GM18498 (cell line): Measurements from ENCODE around the gene TTLL8.
"Not testable (repeated sequence)": the region's sequence is repeated elsewhere in the genome, so short reads cannot be mapped to it uniquely, and the experiment has no call there.

Source experiments
- ATAC-seq: cut with Tn5 transposase; IDR thresholded peaks from one replicate; pipeline ENCODE4 v1.9.1; 2021; ENCODE audit warnings: mild to moderate bottlenecking, moderate library complexity; ENCODE audit not compliant: unreplicated experiment

Gene TTLL8

DNA sequence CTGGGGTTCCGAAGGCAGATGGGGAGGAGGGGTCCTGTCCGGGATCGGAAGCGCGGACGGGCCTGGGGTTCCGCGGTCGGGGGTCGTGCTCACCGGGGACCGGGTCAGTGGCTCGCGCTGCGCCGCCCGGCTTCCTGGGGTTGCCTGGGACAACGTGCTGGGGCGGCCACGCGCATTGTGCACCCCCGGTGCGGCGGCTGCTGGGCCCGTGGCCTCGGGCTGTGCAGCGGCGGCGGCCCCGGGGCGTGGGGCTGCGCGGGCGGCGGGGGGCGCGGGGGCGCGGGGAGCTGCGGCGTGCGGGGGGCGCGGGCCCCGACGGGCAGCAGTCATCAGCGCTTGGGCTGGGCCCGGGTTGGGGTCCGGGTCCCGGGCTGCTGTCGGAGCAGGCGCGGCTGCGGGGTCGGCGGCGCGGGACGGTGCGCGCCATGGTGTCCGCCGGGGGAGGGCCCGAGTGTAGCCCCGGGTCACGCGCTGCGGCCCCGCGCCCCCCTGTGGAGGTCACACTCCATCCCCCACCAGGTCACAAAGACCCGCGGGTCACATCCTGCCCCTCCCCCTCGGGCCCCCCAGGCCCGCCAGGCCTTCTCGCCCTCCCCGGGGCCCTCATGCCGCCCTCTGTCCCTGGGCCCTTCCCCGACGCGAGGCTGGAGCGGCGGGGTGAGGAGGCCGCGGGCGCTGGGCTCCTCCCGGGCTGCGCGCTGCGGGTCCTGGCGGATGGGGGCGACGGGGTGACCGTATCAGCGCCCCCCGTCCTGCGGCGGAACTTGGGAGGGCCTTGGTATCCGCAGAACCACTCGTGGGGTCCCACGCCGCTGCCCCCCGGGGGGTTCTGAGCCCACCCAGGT, at the start of gene TTLL8:
Gene TTLL8 (minus strand): TSS at position 238 of the 845 bp plus-strand sequence.
- no peak for ATAC-seq

DNA sequence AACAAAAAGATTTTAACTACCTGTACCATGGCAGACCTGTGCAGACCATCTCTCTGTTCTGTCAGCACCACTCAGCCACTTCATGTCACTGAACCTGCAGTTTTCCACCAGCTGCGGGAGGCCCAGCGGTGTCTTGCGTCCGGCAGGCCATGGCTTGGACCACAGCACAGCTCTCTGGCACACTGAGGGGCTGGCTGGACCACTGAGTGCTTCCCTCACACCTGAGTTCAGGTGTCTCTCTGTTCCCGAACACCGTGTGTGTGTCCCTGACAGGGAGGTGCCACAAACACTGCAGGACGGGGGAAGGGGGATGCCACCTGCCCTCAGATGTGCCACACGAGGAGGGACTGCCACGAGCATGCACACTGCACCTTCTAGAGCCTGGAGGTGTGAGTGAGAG, 49.4 kb upstream of the TTLL8 start:
- no peak for ATAC-seq

DNA sequence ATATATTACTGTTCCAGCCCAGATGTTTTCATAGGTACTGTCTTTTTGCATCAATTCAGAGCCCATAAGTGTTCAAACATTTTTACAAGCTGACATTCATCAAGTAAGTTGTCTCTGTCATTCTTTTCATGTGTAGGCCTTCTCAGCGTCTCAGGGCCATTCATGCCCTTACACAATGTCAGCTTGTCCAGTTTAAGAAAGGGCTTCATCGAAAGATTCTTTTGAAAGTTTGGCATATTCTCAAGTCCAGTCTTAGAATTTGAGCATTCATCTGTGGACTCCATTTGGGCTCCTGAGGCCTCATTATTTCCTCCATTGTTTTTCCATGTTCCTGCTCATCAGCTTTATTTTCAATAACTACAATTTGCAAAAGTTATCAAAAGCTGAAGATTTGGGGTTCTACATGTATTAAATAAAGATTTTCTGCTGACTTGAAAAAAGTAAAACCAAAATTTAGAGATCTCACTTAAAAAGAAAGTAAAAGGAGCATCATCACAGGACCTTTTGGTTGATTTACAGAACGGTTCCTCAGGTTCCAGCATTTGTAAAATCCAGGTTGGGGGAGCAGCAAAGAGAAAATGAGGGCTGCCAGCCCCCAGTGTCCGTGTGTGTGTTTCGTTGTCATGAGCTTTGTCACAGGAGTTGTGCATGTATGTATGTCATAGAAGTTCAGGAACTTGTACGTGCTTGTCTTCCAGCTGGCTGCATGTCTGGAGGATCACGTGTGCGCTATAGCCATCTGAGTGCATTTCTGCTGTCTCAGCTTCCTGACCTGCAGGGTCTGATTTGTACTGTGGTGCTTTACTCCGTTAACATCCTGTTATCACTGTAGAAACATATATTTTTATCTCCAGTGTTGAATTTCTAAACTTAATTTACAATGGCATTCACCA, 47.4 kb upstream of the TTLL8 start:
- ATAC-seq: peak; percentile 59

DNA sequence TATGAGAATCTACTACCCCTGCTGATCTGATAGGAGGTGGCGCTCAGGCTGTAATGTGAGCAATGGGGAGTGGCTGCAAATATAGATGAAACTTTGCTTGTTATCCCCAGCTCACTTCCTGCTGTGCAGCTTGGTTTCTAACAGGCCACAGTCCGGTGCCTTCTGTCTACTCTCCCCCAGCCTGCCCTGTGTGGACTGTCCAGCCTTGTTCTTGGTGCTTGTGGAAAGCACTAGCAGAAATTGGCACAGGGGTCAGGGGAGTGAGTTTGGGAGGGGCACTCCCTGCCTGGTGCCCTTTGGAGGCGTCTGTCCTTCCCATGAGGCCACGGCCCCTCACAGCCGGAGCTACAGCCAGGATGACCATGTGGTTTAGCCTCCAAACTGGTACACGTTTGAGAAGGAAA, 46.0 kb upstream of the TTLL8 start:
- ATAC-seq: no peak

DNA sequence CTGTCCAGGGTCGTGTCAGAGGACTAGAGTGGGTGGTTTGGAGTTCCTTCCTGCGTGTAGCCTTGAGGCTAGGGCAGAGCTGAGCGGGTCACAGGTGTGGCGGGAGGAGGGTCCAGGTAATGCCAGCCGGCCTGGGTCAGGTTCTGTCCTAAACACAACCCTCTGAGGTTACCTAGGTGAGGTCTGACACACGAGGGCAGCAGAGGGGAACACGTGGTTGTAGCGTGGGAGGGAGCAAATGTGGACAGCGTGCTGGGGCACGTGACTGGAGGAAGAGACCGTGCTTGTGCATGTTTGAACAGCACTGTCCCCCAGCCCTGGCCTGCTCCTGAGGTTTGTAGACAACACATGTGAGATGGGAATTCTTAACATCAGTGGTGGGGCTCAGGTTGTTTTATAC, 44.8 kb upstream of the TTLL8 start:
- no peak for ATAC-seq

DNA sequence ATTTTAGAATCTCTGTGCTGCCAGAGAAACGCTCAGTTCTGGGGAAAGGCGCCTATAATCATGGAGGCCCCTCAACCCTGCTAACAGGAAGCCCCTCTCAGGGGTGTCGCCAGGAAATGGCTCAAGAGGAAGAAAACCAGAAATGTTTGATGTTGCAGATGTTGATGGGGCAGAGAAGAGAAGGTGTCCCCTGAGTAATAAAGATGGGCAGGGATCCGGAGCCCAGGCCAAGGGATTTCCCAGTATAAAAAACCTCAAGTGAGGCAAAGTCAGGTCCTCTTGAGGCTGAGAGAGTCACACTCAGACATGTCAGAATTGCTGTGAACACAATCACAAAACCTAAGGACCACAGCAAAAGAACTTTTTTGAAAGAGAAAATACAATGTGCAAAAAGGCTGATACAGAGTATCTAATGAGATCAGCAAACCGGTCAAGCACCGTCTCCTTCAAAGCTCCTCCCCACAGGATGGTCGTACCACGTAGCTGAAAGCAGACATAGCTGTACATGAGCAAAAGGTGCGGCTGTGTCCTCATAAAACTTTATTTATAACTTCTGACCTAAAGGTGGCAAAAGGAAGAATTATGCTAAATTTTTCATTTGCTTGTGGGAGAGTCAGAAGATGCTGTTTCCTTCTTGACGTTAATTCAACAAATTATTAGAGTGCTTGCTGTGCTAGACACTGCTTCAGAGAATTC, 43.9 kb upstream of the TTLL8 start:
- no peak for ATAC-seq

DNA sequence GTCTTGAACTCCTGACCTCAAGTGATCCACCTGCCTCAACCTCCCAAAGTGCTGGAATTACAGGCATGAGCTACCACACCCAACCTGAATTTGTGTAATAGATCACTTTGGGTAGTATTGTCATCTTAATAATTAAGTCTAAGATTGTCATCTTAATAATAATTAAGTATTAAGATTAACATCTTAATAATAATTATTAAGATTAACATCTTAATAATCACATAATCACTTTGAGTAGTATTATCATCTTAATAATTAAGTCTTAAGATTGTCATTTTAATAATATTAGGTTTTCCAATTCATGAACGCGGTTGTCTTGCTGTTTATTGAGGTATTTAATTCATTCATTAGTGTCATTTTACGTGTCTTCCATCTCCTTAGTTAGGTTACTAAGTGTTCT, 40.0 kb upstream of the TTLL8 start:
- ATAC-seq: no peak

DNA sequence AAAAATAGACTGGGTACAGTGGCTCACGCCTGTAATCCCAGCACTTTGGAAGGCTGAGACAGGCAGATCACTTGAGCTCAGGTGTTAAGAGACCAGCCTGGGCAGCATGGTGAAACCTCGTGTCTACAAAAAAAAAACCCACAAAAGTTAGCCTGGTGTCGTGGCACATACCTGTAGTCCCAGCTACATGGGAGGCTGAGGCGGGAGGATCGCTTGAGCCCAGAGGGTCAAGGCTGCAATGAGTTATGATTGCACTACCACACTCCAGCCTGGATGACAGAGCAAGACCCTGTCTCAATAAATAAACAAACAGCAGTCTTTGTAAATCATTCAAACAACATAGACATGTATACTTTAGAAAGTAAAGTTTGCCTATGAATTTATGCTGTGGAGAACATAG, 34.2 kb upstream of the TTLL8 start:
- ATAC-seq: no peak

DNA sequence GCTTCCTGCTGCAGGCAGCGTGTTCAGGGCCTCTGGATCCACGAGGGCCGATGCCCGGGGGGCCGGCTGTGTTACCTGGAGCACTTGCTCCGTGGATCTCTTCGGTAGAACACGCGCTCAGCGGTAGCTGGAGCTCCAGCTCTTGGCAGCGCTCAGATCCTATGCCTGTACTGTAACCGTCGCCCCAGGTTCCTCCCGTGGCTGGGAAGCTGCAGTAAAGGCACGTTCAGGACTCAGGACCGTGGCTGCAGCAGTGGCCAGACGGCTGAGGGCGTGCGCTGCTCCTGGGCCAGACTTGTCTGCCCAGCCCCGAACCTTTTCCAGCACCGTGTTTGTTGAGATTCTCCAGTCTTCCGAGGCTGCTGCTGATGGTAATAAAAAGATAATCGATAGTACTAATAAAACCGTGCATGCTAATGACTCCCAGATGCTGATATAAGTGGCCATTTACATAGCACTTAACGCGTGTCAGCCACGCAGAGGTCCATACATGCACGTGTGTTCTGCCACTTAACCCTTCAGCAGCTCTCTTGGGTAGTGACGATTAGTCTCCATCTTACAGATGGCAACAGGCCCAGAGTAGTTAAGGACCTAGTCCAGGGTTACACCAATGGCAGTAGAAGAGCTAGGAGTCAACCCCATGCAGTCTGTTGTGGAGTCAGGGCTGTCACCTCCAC, 33.1 kb upstream of the TTLL8 start:
- no peak for ATAC-seq

DNA sequence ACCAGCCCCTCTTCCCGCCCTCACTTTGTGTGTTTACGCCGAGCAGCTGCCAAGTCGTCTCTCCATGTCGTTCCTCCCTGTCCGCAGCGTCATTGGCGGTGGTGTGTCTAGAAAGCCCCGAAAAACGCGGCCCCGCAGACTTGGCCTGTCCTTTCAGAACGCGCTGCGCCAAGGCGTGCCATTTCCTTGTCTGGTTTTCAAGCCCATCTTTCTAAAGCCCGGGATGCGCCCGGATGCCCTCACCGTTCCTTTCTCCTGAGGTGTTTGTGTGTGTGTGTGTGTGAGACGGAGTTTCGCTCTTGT, 32.3 kb upstream of the TTLL8 start:
- ATAC-seq: no peak

DNA sequence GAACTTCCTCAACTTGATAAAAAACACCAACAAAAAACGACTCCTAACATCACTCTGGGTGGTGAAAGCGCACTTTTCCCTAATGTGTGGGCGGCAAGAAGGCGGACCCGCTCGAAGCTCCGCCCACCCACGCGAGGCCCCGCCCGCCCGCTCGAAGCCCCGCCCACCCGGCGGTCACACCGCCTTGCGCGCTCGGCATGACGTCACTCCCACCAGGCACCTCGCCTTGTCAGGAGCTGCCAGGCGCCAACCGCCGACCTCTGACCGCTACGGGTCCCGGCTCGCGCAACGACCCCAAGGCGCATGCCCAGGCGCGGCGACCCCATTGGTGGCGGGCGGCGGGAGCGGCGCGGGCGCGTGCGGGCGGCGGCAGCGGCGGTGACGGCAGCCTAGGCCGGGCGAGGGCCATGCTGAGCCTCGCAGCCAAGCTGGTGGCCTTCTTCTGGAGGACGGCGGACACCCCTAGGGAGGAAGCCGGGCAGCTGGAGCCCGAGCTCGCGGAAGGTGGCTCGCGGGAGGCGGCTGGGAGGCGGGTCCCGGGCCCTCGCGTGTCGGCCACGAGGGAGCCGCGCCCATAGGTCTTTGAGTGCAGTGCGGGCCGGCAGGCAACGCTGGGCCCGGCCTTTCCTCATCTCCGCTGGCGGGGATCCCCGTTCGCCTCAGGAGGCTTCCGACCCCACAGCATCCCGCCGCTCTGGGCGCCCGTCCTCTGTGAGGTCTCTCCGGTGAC, 31.7 kb upstream of the TTLL8 start, which contains the start of gene MOV10L1:
Gene MOV10L1 (plus strand): TSS at position 325 of the 730 bp plus-strand sequence. CDS start 83 bp downstream, at position 408.
- ATAC-seq: no peak

DNA sequence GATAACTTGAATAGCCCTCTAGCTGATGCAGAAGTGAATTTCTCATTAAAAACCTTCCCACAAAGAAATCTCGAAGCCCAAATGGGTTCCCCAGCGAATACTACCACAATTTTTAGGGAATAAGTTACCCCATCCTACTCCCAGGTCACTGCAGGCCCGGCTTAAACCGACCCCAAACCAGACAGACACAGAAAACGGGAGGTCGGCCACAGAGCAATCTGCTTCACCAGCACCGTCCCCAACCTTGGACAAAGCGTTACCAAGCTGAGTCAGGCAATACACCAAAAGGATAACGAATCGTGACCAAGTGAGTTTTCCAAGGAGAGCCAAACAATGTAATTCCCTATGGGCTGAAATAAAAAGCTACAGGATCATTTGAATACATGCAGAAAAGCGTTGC, 31.1 kb upstream of the TTLL8 start:
- ATAC-seq: no peak

DNA sequence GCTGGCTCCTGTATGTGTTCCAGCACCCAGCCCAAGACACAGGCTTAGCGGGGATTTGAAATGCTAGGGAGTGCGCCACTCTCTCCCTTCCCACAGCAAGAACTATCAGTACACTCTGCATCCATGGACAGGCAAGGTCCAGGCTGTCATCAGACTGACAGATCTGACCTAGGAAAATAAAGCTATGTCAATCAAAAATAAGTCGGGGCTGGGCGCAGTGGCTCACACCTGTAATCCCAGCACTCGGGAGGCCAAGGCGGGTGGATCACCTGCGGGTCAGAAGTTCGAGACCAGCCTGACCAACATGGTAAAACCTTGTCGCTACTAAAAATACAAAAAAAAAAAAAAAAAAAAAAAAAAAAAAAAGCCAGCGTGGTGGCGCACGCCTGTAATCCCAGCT, 30.0 kb upstream of the TTLL8 start:
- ATAC-seq: no peak

DNA sequence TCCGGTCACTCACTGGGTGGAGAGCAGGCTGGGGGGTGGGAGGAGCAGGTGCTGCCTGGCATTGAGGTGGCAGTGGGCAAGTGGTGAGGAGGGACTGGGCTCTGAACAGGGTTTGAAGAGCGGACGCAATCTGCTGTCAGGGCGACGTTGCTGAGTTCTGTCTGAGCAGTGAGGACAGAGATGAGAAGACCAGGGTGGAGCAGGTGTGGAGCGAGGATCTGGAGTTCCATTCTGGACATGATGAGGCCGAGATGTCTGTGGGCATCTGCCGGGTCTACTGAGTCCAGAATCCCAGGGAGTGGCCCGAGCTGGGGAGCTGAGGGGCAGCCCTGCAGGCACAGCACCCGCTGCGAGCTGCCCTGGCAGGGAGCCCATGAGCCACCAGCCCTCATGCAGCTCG, 29.5 kb upstream of the TTLL8 start:
- ATAC-seq: no peak

DNA sequence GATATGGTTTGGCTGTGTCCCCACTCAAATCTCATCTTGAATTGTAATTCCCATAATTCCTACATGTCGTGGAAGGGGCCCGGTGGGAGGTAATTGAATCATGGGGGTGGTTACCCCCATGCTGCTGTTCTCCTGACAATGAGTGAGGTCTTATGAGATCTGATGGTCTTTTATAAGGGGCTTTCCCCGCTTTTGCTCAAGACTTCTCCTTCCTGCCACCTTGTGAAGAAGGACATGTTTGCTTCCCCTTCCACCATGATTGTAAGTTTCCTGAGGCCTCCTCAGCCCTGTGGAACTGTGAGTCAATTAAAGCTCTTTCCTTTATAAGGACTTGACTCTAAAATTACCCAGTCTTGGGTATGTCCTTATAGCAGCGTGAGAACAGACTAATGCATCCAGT, 28.9 kb upstream of the TTLL8 start:
- not testable (repeated sequence) for ATAC-seq

DNA sequence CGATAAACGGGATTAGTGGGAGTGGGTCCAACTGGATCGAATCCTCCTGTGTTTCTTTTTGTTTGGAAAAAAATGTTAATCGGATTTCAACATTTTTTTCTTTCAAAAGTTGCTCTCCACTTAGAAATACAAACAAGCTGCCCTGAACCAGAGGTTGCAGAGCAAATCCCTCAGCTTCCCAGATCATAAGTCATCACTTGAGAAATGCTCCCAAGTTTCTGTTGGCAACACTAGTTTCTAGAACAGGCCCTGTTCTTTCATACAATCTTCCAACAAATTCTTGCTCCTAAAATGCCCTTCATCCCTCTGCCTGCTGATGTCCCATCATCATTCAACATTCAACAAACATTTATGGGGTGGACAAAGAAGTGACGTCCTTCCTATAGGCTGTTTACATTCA, 28.4 kb upstream of the TTLL8 start:
- no peak for ATAC-seq

DNA sequence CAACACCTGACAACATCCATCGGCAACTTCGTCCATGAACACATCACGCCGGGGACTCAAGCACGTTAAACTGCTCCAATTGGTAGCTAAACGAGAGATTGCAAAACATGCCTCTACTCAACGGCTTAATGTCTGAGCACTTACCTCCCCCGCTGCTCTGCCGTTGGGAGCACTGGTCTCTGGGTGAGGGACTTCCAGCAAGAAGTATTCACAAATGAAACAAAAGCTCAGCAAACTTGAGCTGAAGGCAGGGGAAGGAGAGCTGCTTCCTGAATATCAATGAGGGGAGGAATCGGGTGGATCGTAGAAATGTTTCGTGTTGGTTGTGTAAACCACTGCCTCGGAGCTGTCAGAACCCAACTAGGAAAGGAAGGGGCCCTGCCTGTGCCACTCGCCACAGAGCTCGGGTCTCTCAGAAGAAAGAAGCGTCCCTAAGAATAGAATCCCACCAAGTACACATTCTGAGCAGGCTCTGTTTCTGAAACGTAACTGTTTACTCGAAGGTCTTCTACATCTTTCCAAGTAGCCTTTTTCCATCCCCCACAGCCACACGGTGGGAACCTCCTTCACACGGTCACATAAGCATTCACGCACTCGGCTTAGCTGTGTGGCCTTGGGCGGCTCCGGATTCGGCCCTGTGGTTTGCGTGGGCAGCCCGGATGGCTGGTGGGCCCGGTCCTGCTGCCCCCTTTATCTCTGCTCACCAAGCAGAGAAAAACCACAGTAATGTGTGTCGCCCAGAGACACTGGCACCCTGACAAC, 27.3 kb upstream of the TTLL8 start, which contains the start of gene MLC1:
Gene MLC1 (minus strand): TSS at position 216 of the 762 bp plus-strand sequence. CDS start 524 bp downstream, outside the sequence.
- ATAC-seq: no peak

DNA sequence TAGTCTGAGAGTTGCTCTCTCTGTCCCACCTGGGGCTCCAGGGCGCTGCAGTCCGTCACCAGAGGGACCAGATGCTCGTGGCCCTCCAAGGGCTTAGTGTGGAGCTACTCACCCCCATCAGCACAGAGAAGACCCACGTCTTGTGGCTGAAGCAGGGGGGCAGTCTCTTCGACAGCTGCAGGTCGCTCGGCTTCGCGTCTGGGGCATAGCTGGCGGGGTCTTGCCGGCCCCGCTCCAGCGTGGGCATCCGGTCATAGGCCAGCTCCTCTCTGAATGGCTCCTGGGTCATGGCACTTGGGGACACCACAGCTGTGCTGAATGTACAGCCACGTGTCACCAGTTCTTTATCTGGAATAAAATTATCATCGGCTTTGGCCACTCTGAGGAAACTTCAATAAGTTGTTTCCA, 26.5 kb upstream of the TTLL8 start:
- no peak for ATAC-seq

DNA sequence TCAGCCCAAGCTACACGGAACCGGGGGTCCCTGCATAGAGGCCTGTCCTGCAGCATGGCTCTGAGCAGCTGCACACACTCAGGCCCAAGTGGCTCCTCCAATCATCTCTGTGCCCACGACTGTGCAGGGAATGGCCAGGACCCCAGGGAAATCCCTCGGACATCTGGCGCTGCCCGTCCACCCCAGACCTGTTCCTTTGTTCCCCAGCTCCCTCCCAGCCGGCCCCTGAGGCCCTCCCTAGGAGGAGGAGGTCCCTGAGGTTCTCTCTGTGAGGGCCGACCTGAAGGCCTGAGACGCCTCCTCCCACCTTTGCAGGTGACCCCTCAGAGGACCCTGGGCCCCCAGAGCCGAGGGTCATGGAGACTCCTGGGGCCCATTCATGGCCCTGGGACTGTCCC, 26.0 kb upstream of the TTLL8 start:
- no peak for ATAC-seq
